ENCODE data around the gene TRAF3IP3.
"Not testable (repeated sequence)": the region's sequence is repeated elsewhere in the genome, so short reads cannot be mapped to it uniquely, and the experiment has no call there.

The TRAF3IP3 gene

DNA sequence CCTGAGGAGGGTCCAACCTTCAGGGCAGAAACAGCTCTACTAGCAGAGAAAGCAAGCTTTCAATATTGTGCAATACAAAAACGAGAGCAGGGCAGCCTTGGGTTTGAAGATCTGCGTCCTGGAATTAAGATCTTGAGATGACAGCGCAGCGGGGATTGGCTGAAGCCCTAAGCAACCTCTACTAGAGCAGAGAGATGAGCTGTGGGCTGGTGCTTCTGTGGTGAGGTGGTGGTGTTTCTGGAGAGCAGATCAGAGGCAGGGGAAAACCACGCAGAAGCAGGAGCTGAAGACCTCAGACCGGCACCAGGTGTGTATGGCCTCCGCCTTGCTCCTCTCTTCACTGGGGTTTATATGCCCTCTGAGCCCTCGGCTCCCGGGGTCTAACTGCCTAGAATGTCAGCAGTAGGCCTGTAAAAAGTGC, 12.5 kb downstream of the TRAF3IP3 start:
- peak; percentile 77 for DNase-seq (ENCODE audit: low read depth)

DNA sequence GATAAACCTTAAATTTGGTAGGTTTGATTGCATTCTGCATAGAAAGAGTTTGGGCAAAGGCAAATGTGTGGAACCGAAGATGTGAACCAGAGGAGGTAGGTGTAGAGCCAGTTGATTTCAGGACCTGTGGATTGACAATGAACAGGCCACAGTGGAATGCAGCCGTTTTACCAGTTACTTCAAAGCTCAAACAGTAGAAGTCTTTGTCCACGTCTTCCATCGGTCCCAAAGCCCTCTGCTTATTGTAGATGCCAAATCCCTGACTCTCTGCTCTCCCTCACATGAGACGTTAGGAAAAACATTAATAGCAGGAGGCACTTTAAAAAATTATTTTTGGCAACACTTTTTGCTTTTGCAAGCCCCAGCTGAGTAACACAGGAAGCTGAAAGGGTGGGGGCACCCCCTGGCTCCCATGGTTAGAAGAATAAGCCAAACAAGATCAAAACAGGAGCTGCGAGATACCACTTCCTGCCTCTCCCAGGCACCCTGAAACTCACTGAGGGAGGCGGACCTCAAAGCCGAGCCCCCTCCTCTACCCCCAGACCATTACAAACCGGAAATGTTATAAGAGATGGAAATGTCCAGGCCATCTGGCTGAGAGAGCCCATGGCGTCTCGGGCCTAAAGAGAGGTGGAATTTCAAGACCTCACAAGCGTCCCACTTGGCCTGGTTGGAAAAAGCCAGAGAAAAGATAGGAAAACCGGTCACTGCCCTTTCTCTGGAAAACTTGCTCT, 13.5 kb downstream of the TRAF3IP3 start:
- peak; percentile 66 for DNase-seq (ENCODE audit: low read depth)

- no peak for DNase-seq (ENCODE audit: low read depth)
Observed at GRCh38 chr1:209769971-209770370, 14.1 kb downstream of the TRAF3IP3 start.

DNA sequence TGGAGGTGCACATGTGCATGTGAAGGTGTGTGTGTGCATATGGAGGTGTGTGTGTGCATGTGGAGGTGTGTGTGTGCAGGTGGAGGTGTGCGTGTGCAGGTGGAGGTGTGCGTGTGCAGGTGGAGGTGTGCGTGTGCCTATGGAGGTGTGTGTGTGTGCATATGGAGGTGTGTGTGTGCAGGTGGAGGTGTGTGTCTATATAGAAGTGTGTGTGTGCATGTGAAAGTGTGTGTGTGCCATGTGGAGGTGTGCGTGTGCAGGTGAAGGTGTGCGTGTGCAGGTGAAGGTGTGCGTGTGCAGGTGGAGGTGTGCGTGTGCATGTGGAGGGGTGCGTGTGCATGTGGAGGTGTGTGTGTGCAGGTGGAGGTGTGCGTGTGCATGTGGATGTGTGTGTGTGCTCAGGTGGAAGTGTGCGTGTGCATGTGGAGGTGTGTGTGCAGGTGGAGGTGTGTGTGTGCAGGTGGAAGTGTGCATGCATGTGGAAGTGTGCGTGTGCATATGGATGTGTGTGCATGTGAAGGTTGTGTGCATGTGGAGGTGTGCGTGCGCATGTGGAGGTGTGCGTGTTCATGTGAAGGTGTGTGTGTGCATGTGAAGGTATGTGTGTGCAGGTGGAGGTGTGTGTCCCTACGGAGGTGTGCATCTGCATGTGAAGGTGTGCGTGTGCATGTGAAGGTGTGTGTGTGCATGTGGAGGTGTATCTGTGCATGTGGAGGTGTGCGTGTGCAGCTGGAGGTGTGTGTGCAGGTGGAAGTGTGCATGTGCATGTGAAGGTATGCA, 15.0 kb downstream of the TRAF3IP3 start:
- DNase-seq (ENCODE audit: low read depth) = no peak

DNA sequence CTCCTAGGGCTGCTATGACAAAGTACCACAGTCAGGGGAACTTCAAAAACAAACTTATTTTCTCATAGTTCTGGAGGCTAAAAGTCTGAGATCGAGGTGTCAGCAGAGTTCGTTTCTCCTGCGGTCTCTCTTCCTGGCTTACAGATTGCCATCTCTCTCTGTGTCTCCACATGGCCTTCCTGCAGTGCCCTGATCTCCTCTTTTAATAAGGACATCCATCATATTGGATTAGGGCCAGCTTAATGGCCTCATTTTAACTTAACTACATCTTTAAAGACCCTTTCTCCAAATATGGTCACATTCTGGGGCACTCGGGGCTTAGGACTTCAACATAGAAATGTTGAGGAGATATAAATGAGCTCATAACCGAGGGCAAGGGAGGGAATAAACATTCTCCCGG, 16.3 kb downstream of the TRAF3IP3 start:
- no peak for DNase-seq (ENCODE audit: low read depth)

DNA sequence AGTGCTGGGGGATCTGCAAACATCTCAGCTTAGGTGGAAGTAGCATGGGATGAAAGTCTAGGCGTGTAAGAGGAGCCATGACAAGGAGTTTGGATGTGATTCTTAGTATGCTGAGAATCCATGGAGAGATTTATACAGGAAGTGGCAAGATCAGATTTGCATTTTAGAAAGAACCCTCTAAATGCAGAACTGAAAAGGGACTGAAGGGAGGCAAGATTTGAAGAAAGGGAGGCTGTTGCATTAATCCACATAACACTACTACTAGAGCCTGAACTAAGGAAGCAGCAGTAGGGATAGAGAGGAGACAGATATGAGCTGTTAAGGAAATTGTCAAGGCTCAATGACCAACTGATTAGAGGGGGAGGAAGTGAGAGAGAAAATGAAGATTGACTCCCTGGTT, 18.7 kb downstream of the TRAF3IP3 start:
- no peak for DNase-seq (ENCODE audit: low read depth)

DNA sequence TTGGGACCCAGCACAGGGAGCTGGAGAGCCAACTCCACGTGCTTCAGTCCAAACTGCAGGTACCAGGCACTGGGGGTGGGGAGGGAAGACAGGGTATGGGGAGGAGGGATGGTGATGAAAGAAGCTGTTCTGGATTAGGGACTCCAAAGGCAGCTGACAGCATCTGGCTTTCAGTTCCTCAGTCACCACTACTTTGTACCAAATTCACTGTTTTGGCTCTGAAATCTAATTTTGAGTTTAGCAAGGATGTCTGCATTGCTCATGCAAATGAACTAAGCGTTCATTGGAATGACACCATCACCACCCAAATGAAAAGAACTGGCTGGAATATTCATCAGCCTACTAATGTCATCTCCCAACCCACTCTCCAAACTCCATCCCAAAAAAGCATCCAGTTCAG, 19.8 kb downstream of the TRAF3IP3 start:
- DNase-seq (ENCODE audit: low read depth) = no peak

DNA sequence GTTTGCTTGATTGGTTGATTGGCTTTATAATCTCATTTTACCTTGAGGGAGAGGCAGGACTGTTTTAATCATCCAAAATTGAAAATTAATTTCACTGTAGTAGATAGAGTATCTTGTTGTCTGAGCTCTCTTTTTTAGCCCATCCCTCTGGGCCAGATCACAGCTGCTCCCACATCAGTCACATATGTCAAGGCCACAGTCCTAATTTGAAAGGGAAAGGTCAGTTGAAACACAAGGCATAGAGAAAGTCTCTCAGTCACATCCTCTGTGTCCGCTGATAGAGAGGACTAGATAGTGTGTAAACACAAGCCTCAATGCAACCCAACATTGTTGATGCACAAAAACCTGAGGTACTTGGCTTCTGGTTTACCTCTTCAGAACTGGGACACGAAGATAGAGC, 21.7 kb downstream of the TRAF3IP3 start:
- no peak for DNase-seq (ENCODE audit: low read depth)

GRCh38 chr1:209778102-209778501, 22.2 kb downstream of the TRAF3IP3 start:
- no peak for DNase-seq (ENCODE audit: low read depth)

DNA sequence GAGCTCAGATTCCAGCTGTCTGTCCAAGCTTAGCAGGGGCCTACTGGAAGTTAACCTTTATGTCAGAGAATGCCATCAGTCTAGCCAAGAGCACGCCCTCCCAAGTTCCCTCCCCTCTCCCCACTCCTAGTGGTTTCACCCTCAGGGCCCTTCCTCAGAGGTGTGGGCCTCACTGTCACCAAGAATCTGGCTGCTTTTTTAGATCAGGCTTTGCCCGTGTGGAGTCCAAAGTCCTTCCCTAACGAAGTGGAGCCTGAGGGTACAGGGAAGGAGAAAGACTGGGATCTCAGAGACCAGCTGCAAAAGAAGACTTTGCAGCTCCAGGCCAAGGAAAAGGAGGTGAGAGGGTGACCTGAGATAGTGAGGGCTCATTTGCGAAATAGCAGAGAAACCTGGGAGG, 24.4 kb downstream of the TRAF3IP3 start:
- DNase-seq (ENCODE audit: low read depth) = no peak

DNA sequence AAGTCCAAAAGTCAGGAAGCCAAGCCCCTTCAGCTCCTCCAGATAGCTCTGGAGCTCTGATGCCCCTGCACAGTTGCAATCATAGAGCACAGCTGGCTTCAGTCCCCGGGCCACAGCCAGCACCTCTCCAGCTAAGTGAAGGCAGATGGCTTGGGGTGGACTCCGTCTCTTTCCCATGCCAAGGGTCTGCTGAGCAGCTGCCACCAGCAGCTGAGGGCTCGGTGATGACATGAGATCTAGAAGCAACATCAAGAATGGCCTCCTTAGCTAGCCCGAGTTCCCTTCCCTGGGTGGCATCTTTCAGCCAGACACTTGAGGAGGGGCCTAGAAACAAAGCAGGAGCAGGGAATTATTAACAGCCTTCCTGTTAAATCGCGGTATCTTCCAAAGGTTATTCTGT, 27.5 kb downstream of the TRAF3IP3 start:
- no peak for DNase-seq (ENCODE audit: low read depth)

DNA sequence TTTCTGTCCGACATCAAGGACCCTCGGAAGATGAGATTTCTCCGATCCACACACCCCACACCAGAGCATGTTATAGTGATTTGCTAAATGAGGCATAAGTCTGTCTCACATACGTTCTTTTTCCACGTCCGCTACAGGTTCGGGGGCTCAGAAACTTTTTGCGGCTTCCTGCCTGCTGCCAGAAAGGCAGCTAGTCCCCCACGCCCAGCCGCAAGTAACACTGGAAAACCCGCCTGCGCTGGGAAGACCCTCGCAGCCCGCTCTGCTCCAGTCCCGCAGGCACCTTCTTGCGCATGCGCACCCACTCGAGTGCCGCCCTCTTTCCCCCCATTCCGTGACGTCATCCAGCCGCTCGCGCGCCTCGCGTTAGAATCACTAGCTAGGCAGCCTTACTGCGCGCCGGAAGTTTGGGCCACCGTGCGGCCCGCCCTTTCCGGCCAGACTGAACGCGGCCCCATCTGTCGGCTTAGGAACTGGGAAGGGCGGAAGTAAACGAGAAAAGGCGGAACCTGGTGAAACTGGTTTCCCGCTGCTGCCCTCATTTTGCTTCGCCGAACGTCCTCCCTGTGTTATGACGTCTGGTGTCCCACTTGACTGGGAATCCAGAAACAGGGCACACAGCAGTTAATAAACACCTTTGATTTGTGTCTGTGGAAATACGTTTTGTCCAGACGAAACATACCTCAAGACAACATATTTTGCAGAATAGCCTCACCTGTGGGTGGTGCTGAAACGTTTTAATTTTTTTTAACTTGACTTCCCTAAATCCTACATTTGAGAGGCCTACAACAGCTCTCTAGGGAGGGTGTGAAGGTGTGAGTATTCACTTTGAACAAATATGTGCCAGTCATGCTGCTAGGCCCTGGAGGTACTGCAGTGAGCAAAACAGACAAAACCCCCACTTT, 28.7 kb downstream of the TRAF3IP3 start, which contains the start of gene C1orf74:
C1orf74 (minus strand) TSS at position 295 of the 905 bp plus-strand sequence. CDS start 925 bp downstream, outside the sequence.
- peak; percentile 99 for DNase-seq (ENCODE audit: low read depth)

DNA sequence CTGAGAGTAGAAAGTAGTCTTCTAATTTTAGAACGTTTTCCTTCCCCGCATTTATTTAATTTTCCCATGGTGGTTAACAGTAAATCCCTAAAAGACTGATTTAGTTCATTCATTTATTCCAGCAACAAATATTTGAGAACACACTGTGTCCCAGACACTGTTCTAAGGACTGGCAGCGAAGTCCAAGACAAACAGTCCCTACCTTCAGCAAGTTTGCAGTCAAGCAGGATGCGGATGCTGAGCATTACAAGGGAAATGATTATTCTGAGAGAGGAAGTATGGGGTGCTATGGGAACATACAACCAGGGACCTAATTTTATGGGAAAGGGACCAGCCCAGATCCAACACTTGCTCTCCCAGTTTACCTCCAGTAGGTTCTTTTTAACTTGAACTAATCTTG, 29.7 kb downstream of the TRAF3IP3 start:
- no peak for DNase-seq (ENCODE audit: low read depth)

DNA sequence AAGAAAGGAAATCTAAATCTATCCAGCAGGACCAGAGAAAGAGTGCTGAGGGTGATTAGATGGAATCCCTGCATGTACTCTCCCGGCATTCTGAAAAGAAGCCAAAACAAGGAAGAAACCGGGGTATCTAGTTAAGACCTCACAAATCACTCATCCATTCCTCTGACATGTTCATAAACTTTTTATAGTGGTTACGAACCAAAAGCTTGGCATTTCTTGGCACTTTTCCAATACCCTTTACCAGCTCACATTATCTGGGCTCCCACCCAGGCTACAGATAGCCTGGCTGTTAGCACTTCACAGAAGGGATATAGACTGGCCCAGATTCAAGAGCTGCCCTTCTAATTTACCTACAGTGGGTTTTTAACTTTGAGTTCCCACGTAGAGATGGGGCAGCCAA, 30.3 kb downstream of the TRAF3IP3 start:
- DNase-seq (ENCODE audit: low read depth) = no peak

- DNase-seq (ENCODE audit: low read depth) = no peak
Observed at GRCh38 chr1:209787551-209787950, 31.7 kb downstream of the TRAF3IP3 start.

DNA sequence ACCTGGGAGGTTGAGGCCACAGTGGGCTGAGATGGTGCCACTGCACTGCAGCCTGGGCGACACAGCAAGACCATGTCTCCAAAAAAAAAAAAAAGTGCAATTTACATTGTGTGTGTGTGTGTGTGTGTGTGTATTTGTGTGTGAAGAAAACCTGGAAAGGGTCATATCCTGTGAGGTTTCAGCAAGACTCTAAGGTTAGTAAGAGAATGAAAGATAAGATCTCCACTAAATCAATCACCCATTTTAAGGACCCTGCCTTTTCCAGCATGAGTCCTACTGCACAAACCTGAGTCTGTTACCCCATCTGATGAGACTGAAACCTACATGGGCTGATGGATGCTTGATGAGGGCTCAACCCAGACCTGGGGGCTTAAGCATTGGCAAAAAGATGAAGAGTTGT, 33.4 kb downstream of the TRAF3IP3 start:
- no peak for DNase-seq (ENCODE audit: low read depth)

- DNase-seq (ENCODE audit: low read depth) = no peak
Observed at GRCh38 chr1:209790286-209791193, 34.7 kb downstream of the TRAF3IP3 start.

- no peak for DNase-seq (ENCODE audit: low read depth)
Observed at GRCh38 chr1:209791920-209792319, 36.1 kb downstream of the TRAF3IP3 start.

DNA sequence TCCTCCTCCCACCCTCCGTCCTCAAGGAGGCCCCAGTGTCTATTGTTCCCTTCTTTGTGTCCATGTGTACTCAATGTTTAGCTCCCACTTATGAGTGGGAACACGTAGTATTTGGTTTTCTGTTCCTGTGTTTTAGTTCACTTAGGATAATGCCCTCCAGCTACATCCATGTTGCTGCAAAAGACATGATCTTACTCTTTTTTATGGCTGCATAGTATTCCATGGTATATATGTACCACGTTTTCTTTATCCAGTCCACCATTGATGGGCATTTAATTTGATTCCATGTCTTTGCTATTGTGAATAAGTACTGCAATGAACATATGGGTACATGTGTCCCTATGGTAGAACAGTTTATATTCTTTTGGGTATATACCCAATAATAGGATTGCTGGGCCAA, 37.9 kb downstream of the TRAF3IP3 start:
- DNase-seq (ENCODE audit: low read depth) = not testable (repeated sequence)

DNA sequence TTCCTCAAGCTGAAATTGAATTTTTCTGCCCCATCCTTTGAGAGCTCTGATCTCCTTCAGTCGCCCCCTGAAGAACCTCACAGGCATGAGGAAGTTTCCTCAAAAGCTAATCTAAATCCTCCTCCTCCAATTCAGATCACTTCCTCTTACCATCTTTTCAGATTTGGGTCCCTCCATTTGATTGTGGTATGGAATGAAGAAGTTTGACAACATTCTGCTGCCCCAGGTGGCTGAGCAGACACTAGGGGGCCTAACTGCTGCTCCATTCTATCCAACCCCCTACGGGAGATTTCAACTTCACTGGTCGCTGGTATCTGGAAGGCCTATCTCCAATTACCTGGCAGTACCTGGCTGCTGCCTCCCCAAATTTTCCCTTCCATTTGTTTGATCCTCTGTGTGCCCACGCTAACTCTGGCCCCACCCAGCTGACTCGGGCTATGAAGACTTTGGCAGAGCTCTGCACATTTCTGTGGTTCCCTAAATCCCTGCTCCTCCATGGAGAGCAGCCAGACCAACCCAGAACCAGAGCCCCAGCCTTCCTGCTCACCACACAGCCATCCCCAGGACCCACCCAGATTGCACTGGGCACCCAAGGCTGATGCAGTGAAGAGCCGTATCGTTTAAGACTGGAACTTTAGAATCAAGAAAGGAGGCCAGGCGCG, 42.3 kb downstream of the TRAF3IP3 start:
- no peak for DNase-seq (ENCODE audit: low read depth)

Data from activated T-cell treated with anti-CD3 and anti-CD28 coated beads for 48 hours (primary cell).